HG02885 (cell line): Measurements from ENCODE around the gene METTL9.
"Not testable (repeated sequence)": the region's sequence is repeated elsewhere in the genome, so short reads cannot be mapped to it uniquely, and the experiment has no call there.

Experiments used
- ATAC-seq: cut with Tn5 transposase; IDR thresholded peaks from one replicate; pipeline ENCODE4 v1.9.1; 2021; ENCODE audit warnings: mild to moderate bottlenecking; ENCODE audit not compliant: unreplicated experiment, poor library complexity

METTL9 gene

DNA sequence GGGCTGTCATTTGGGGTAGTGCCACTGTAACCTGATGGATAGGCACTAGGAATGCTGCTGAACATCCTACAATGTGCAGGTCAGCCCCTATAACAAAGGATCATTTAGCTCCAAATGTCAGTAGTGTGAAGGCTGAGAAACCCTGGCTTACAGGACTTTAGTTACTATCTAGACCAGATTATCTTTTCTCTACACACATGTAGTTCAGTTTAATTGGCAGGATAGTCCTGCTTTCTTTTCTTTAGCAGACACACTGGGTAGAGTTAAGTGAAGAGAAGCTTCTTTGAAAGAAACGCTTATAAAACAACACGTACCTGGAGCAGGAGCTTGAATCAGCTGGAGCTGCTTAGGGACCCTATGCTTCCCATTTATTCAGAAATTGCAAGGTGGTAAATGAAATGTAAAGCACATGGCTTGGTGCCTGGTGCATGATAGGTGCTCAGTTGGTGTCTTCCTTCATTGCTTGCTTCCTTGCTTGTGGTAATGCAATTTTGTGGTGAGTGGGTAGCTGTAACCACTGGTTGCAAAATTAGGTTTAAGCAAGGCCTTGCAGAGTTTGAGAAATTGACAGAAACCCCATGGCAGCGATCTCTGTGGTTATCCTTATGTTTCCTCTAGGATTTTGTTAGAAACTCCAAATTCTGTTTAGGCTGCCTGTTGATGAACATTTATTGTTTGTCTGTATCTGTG, 9.4 kb downstream of the METTL9 start:
- ATAC-seq: no peak

DNA sequence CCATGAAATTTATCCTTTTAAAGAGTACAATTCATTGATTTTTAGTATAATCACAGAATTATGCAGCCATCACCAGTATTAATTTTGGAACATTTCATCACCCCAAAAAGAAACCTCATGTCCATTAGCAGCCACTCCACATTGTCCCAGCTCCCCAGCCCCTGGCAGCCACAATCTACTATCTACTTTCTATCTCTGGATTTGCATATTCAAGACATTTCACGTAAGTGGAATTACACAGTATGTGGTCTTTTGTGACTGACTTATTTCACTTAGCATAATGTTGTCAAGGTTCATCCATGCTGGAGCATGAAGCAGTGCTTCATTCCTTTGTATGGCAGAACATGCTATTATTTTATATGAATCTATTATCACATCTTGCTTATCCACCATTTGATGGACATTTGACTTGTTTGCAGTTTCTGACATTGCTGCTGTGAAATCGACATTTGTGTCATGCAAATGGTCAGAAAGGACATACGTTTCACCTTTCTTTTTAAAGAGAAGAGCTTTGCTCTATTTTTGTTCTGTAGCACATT, 10.7 kb downstream of the METTL9 start:
- no peak for ATAC-seq

DNA sequence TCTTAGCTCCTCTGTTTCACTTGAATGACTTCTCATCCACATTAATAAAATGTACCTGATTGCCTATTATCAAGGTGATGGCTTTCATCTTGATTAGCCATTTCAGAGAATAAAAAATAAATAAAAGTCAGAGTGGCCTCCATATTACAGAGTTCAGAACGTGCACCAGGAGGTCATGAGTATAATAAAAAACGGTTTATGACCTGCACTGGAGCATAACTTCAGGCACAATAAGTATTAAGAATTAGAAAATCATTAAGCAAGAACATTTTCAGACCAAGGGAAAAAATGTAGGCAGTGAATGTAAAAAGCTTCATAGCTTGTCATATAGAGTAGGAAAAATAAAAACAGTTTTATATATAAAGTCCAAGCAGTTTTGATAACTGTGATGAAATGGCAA, 11.4 kb downstream of the METTL9 start:
- ATAC-seq: no peak

DNA sequence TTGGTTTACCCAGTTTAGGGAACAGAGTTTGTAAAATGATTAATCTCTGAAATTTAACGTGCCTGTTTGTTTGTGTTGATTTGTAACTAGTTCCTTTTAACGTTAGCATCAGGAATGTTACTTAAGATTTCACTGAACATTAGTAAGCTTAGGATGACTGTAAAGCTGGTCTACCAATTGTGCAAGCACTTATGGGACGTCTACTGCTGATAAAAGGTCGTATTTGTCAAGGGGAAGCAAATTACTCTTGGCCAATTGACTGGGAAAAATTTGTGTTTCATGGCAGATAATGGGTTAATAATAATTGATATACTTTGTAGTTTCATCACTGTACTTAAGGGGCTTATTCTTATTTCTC, 11.8 kb downstream of the METTL9 start:
- ATAC-seq: no peak

DNA sequence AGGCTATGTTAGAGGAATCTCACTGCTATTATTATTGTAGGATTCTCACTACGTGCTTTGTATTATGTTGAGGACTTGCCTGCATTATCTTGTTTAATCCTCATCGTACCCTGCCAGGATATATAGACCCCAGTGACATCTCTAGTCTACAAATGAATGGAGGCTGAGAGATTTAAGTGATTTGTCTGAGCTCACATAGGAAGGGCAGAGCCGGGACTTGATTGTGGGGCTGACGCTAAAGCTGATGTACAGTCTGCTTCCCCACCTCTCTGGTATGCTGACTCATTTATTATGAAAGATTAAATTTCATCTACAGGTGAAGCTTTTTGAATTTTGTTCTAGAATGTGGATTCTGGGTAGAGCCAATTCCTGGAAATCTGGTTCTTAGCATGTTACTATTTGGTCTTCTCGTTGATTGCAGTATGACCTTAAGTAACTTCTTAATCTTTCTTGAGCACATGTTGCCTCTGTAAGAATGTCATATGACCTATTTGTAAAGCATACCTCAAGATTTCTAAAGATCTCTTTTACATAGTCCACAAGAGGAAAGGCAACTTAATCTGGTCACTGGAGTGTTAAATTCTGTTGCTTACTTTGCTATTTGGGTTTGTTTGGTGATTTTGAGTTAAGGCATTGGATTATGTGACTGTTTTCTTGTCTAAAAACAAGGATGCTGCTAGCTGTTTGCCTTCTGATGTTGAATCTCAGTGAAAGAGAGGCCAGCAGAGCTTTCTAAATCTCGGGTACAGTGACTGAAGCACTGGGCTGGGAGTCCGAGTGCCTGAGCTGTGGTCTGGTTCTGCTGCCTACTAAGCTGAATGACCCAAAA, 12.4 kb downstream of the METTL9 start:
- no peak for ATAC-seq

DNA sequence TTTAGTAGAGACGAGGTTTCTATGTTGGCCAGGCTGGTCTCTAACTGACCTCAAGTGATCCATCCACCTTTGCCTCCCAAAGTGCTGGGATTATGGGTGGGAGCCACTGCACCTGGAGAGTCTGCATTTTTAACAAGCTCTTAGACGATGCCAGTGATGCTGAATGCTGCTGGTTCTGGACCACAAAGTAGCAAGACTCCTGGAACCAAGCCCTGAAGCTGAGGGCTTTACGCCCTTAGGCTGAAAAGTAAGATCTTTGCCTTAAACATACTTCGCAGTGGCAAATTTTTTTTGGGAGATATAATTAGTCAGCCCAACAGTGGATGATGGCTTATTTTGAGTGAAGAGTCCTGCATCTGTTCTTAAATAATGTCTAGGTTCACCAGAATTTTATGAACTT, 14.0 kb downstream of the METTL9 start:
- no peak for ATAC-seq

DNA sequence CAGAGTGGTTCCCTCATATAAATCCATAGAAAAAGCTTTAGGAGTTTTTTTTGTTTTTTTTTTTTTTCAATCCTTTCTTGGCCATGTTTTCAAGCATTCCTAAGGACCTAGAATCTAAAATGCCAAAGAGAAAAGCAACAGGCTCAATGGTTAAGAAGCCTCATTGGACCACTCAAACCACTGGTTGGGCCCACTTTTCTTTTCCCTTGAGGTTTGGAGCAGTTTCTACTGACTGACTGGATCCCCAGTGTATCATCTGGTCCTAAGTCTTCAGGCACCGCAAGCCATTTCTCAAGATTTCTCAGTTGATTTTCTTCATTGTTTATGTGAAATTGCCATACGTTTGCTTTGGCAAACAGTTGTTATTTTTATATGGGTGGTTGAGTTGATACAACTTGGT, 14.4 kb downstream of the METTL9 start:
- ATAC-seq: no peak

DNA sequence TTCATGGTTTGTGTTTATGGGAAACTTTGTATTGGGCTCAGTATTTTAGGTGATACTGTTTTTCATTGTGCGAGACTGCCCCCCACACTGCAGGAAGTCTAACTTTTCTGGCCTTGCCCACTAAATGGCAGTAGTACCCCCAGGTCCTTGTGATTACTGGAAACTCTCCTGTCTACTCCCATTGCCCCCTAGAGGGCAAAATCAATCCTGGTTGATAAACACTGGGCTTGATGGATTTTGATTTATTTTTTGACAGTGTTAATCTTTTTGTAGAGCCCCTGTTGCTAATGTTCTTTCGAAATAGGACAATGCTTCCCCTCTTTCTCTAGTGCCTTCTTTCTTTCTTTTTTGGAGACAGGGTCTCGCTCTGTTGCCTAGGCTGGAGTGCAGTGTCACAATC, 15.5 kb downstream of the METTL9 start:
- ATAC-seq: no peak

DNA sequence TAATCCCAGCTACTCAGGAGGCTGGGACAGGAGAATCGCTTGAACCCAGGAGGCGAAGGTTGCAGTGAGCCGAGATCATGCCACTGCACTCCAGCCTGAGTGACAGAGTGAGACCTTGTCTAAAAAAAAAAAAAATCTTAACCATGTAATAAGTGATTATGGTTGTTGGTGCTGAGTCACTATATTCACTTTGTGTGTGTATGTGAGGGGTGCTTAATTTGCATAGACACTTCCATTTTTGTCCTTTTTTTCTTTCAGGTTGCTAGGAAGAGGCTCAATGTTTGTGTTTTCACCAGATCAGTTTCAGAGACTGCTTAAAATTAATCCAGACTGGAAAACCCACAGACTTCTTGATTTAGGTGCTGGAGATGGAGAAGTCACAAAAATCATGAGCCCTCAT, 18.2 kb downstream of the METTL9 start:
- no peak for ATAC-seq

DNA sequence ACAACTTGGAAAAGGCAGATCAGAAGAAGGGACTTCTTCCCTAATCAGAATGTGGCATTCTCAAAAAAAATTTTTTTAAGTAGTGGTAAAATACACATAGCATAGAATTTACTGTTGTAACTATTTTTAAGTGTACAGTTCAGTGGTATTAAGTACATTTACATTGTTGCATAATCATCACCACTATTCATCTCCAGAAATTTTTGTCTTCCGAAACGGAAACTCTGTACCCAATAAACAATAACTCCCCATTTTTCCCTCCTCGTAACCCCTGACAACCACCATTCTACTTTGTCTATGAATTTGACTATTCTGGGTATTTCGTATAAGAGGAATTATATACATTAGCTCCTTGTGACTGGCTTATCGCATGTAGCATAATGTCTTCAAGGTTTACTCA, 18.9 kb downstream of the METTL9 start:
- no peak for ATAC-seq

DNA sequence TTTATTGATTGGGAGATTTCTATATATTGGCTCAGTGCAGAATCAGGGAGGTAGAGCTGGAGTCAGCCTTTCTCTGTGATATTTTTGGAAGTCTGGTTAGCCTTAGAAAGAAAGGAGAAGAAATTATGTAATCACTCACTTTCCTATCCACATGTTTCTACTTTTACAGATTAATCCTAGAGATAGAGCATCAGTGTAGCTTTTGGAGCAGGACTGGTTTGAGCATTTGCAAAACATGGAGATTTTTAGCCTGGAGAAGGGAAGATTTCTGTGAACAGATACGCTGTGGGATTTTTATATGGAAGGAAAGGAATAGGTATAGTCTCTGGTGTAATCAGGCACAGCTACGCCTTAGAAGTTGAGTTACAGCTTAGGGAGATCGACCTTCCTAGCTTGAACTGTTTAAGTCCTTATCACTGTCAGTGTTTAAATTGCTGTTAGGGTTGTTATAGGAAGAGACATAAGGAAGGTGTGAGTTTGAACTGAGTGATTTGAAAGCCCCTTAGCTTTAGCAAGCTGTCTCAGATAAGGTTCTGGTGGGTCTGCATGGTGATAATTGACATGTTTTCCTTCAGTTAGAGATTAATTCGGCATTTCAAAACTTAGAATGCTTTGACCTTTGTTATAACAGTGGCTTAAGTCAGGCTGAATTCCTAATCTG, 20.5 kb downstream of the METTL9 start:
- no peak for ATAC-seq

DNA sequence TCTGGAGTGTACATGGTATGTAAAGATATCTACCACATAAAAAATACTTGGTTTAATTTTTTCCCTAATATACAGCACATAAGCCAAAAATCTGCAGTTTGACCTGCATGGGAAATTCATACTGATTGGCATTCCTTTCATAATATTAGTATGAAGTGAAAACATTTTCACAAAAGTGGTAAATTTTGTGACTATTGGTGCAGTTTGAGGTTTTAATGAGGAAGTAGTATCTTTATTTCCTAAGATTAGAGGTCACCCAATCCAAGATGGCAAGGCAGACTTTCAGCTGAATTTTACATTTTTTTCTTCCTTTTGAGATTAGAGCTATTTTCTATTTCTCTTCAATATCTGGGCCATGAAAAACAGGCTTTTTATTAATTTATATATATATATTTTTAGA, 21.2 kb downstream of the METTL9 start:
- no peak for ATAC-seq

DNA sequence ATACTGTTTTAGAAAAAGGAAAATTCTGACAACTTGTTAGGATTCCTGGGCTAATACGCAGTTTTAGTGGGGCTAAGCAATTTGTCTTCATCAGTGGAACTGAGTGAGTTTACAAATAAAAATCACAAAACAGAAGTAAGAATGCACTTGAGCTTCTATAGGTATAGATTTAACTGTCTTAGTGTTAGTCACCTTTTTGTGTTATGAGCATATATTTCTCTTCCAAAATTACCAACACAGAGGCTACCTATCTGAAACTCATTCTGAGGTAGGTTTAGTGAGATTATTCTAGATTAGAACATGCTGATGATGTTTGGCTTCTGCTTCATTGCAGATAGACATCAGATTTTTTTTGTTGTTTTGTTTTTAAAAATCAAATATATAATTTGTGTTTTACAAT, 23.2 kb downstream of the METTL9 start:
- ATAC-seq: no peak

DNA sequence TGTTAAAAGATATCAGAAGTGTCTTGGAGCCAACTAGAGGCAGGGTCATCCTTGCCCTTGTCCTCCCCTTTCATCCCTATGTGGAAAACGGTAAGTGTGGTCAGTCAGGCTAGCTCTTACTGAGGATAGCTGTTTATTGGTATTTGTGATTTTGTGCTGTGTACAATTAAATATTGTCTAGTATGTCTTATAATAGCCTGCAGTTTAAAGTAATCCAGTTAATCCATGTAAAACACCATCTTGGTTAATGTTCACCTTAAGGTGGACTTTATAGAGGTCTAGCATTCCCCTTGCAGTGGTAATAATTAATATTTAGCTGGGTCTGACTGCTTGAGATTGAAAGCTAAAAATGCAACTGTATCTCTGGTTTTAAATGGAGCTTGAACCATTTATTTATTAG, 25.6 kb downstream of the METTL9 start:
- ATAC-seq: no peak

DNA sequence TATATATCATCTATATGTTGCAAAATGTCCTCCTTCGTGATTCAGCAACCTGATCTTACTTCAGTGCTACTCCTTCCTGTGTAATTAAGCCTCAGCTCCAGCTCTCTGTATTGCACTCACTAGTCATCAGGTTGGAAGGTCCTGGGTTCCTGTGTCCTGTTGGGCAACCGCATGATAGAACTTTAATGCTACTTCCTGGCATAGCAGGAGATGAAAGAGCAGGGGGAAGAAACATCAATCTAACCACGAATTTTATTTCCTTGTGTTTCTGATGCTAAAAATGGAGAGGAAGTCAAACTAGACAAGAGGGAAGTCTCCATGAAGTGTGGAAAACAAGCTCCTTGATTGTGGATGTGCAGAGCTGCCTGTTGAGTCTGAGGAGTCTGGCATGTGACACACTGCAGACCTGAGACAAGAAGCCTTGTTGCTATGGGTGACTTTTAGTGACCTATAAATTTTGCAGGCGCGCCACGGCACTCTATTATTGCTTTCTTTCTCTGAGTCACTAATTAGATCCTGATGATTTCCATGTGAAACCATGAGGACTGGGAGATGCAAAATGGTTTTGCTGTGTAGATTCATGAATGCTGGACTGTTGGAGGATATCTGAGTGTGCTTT, 27.4 kb downstream of the METTL9 start:
- no peak for ATAC-seq

DNA sequence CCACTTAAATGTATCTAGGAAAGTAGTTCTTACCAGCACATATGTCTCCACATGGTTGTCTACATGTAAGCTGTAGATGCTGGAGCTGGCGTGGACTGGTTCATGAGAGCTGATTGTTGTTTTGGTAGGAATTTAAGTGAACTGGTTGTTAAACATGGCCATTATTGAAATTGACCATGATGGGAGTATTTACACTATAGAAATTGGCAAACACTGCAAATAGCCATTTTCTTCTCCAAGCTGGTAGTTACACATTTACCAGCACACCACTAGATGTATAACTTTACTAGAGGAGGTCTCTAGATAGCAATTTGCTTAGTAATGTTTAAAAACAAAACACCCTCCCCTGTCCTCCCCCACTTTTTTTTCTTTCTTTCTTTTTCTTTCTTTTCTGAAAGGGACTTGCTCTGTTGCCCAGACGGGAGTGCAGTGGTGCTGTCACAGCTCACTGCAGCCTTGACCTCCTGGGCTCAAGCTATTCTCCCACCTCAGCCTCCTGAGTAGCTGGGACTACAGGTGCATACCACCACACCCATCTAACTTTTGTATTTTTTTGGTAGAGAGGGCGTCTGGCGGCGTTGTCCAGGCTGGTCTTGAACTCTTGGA, 28.8 kb downstream of the METTL9 start:
- no peak for ATAC-seq

DNA sequence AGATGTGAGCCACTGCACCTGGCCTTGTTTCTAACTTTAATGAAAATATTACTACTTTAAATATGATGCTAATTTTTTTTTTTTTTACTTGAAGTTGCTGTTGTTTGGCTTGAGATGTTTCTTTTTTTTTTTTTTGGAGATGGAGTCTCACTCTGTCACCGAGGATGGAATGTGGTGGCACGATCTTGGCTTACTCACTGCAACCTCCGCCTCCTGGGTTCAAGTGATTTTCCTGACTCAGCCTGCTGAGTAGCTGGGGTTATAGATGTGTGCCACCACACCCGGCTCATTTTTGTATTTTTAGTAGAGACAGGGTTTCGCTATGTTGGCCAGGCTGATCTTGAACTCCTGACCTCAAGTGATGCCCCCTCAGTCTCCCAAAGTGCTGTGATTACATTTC, 29.4 kb downstream of the METTL9 start:
- no peak for ATAC-seq

DNA sequence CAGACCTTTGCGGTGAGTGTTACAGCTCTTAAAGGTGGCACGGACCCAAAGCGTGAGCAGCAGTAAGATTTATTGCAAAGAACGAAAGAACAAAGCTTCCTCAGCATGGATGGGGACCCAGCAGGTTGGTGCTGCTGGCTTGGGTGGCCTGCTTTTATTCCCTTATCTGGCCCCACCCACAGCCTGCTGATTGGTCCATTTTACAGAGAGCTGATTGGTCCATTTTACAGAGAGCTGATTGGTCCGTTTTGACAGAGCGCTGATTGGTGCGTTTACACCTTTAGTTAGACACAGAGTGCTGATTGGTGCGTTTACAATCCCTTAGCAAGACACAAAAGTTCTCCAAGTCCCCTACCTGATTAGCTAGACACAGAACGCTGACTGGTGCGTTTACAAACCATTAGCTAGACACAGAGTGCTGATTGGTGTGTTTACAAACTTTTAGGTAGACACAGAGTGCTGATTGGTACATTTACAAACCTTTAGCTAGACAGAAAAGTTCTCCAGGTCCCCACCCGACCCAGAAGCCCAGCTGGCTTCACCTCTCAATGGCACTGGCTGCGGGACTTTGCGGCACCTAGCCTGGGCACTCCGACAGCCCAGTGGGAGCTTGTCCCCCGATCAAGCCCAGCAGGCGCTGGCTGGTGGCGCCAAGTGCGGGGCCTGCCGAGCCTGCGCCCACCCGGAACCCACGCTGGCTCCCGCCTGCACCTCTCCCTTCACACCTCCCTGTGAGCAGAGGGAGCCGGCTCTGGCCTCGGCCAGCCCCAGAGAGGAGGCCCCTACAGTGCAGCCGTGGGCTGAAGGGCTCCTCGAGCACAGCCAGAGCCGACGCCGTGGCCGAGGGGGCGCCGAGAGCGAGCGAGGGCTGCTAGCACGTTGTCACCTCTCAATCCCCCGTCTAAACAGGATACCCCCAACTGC, 30.5 kb downstream of the METTL9 start:
- ATAC-seq: not testable (repeated sequence)

DNA sequence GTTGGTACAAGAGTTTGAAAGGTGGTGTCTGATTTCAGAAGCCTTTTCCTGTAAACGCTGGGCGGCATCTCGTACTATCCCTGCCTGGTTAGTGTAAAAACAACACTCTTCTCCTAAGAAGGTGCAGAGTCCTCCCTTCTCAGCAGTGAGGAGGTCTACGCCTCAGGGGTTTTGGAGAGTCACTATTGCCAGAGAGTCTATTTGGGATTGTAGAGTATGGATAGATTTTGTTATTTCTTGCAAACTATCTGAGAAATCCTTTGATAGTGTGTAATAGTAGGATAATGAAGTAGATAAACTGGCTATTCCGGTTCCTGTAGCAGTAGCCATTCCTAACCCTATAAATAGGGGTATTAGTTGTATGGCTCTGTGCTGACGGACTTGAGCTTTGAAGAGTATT, 31.5 kb downstream of the METTL9 start:
- not testable (repeated sequence) for ATAC-seq
